HG03064 (cell line): ENCODE measurements around the gene KRTAP2-3.
"Not testable (repeated sequence)": the region's sequence is repeated elsewhere in the genome, so short reads cannot be mapped to it uniquely, and the experiment has no call there.

Source experiments
- ATAC-seq: cut with Tn5 transposase; IDR thresholded peaks from one replicate; pipeline ENCODE4 v1.9.1; 2021; ENCODE audit warnings: low read depth; ENCODE audit not compliant: unreplicated experiment

Gene KRTAP2-3

DNA sequence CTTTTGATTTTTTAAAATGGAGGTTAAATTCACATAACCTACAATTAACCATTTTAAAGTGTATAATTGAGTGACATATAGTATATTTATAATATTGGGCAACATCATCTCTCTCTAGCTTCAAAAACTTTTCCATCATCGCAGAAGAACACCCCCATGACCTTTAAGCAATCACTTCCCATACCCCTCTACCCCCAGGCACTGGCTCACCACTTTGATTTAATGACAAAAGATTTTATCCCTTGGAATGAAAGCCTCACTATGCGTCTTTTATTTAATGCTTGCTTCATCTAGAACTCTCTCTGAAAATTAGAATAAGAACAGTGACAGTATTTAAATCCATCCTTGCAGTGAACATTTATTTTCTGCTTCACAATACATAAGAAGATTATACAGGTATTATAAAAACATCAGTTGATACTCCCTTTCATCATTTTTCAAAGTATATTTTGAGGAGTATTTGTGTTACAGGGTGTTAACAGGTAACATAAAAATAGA lies 22.0 kb downstream of the KRTAP2-3 start:
- no peak for ATAC-seq

DNA sequence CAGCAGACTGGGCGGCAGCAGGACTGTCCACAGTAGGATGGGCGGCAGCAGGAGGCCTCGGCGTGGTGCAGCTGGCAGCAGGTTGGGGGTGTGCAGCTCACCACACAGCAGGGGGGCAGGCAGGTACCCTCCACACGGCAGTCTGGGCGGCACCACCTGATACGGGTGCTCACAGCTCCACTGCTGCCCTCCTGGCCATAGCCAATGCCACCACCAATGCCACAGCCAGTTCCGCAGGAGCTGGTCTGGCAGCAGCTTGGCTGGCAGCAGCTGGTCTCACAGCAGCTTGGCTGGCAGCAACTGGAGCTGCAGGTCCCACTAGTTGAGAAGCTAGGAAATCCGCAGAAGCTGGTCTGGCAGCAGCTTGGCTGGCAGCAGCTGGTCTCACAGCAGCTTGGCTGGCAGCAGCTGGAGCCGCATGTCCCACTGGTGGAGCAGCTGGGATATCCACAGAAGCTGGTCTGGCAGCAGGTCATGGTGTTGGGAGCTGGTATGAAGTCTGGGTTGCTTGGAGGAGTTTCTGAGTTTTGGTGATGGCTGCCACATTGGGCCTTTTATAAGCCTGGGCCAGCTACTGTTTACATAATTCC lies 25.5 kb downstream of the KRTAP2-3 start, which contains the start of gene KRTAP1-3:
TSS of gene KRTAP1-3 (minus strand) at position 529 of the 590 bp plus-strand sequence. CDS start at position 476, 53 bp downstream.
- not testable (repeated sequence) for ATAC-seq

DNA sequence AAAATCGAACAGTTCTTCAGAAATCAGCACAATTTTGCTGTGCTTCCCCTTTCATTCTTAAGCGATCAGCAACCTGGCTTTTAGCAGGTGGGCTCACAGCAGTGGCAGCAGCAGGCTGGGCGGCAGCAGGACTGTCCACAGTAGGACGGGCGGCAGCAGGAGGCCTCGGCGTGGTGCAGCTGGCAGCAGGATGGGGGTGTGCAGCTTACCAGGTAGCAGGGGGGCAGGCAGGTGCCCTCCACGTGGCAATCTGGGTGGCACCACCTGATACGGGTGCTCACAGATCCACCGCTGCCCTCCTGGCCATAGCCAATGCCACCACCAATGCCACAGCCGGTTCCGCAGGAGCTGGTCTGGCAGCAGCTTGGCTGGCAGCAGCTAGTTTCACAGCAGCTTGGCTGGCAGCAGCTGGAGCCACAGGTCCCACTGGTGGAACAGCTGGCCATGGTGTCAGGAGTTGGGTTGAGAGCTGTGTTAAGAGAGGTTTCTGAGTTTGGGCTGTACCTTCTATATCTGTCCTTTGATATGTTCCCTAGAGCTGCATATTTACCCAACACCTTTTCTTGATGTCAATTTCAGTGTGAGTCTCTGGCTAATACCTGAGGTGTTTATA lies 30.2 kb downstream of the KRTAP2-3 start, which contains the start of gene KRTAP1-4:
TSS of gene KRTAP1-4 (minus strand) at position 563 of the 613 bp plus-strand sequence. CDS start at position 446, 117 bp downstream.
- no peak for ATAC-seq

DNA sequence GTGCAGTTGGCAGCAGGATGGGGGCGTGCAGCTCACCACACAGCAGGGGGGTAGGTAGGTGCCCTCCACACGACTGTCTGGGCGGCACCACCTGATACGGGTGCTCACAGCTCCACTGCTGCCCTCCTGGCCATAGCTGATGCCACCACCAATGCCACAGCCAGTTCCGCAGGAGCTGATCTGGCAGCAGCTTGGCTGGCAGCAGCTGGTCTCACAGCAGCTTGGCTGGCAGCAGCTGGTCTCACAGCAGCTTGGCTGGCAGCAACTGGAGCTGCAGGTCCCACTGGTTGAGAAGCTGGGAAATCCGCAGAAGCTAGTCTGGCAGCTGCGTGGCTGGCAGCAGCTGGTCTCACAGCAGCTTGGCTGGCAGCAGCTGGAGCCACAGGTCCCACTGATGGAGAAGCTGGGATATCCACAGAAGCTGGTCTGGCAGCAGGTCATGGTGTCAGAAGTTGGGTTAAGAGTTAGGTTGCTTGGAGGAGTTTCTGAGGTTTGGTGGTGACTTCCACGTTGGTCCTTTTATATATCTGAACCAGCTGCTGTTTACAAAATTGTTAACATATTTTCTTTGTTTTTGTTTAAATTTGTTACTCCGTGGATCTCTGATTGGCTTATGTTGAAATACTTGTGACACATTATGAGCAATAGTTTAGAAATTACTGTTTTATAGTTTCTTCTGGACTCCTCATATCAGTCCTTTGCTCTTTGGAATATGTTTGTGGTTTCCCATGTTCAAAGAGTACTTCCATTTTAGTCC lies 33.0 kb downstream of the KRTAP2-3 start, which contains the start of gene KRTAP1-5:
TSS of gene KRTAP1-5 (minus strand) at position 494 of the 757 bp plus-strand sequence. CDS start at position 441, 53 bp downstream.
- ATAC-seq, result no peak

DNA sequence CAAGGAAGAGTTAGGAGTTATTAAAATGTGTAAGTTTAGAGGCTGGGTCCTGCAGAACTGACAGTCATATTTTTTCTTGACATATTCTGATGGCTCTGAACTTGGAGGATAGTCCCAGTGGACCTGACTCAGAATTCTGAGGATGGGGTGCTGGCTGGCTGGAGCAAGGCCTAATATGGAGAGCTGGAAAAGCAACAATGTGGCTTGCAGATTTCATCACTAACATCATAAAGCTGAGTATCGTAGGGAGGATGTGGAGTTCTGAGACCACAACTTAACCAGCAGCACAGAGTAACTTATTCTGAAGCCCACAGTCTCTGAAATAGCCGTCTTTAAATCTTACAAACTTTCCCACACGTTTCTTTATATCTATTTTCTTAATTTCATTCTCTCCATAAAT lies 35.2 kb downstream of the KRTAP2-3 start:
- ATAC-seq, result no peak

DNA sequence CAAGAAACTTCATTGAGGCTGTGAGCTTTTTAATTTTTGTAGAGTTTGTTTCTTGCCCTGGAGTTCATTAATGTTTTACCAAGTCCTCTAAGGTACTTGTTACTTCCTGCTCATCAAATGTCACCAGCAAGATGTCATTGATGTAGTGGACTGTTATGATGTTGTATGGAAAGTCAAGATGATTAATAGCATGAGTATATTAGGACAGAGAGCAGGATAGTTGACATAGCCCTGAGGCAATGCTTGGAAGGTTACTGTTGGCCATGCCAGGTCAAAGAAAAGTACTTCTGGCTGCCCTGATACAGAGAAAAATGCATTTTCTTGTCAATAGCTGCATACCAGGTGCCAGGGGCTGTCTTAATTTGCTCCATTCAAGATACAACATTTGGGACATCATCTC lies 39.6 kb downstream of the KRTAP2-3 start:
- ATAC-seq, result no peak

DNA sequence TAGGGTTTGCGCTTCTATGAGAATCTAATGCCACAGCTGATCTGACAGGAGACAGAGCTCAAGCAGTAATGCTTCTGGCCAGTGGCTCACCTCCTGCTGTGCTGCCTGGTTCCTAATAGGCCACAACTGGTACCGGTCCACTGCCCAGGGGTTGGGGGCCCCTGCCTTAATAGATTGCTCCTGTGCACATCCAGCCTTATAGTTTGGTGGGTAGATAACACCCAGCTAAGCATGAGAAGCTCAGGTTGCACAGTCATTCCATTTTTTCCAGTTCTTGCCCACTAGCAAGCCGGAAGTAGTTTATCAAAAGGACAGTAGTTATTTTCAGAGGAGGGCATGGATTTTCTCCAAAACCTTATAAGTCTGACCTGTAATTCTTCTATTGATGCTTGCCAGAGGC lies 40.5 kb downstream of the KRTAP2-3 start:
- ATAC-seq, result no peak

DNA sequence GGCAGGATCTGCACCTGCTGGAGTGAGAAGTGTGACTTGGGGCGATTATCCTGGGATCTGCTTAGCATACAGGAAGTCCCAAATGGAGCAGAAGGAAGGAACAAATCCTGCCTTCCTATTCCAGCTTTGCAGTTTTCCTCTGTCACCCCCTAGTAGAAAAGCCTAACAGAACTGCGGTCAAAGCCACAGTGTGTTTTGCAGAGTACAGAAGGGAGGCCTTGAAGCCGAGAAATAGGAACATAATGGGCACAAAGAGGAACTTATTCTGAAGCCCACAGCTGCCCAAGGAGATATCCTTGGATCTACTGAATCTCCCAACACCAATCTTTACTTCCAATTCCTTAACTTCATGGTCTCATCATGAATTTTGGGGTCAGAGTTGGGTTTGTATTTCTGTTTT lies 41.4 kb downstream of the KRTAP2-3 start:
- no peak for ATAC-seq

DNA sequence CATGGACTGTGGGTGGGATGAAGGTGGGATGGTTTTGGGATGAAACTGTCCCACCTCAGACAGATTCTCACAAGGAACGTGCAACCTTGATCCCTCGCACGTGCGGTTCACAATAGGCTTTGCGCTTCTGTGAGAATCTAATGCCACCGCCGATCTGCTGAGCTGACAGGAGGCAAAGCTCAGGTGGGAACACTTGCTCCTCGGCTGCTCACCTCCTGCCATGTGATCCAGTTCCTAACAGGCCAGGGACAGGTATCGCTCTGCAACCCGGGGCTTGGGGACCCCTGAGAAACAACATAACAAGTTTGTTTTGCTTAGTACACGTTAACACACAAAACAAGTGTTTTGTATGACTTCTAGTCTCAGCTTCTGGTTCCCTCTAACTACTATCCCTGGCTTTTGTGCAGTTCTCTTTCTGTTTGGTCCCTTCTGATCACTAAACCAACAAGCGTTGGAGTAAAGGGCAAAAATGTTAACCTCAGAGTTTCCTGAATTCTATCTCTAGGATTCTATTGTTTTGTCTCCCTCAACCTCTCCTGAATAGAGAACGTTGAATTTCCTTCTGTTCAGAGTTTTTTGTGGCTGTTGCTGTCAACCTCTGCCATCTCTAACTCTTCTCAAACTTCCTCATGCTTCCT lies 43.2 kb downstream of the KRTAP2-3 start:
- no peak for ATAC-seq

DNA sequence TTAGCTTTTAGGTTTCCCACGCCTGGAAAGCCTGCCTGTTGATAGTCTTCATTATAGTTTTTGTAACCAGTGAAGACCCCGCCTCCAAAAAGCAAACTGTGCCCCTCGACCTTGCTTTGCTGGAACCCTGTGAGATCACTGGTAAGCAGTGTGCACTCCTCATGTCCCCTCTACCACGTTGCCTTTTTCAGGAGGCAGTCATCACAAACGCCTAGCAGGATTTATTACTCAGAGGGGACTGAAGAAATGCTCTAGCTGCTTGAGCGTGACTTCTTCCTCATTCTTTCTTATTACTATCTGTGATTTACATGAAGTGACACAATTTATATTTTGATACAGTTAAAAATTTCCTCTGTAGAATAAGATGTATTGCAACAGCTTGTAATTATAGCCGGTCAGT lies 44.5 kb downstream of the KRTAP2-3 start:
- ATAC-seq, result no peak

DNA sequence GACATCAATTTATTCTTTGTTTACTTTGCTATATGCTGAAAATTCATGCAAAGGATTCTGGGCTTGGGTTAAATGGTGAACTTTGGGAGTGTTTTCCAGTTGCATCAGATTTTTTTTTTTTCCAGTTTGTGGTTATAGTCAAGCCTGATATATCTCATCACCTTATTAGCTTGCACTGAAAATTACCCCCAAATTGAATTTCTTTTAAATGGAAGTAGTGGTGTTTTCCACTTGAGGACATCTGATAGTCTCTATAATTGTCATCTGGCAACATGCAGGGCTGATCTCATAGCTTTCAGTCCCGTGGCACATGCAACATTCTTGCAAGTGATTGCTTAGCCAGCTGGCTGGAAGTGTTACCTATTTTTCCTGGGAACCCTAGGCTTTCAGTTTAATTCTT lies 46.3 kb downstream of the KRTAP2-3 start:
- no peak for ATAC-seq

DNA sequence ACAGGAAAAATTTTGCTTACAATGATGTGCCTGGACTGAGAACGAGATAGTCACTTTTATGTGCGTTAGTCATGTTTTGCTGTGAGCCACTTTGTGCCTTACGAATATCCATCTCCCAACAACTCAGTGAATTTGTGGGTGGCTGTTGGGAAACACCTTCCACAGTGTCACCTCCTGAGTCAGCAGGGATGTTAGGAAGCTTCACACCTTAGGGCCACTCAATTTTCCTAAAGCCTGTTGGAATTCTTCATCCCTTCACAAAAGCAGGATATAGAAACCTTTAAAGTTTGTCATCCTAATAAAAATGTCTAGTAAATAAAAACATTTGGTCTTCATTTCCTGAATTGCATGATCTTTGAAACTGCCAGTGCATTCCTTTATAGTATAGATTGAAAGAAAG lies 46.7 kb downstream of the KRTAP2-3 start:
- no peak for ATAC-seq

DNA sequence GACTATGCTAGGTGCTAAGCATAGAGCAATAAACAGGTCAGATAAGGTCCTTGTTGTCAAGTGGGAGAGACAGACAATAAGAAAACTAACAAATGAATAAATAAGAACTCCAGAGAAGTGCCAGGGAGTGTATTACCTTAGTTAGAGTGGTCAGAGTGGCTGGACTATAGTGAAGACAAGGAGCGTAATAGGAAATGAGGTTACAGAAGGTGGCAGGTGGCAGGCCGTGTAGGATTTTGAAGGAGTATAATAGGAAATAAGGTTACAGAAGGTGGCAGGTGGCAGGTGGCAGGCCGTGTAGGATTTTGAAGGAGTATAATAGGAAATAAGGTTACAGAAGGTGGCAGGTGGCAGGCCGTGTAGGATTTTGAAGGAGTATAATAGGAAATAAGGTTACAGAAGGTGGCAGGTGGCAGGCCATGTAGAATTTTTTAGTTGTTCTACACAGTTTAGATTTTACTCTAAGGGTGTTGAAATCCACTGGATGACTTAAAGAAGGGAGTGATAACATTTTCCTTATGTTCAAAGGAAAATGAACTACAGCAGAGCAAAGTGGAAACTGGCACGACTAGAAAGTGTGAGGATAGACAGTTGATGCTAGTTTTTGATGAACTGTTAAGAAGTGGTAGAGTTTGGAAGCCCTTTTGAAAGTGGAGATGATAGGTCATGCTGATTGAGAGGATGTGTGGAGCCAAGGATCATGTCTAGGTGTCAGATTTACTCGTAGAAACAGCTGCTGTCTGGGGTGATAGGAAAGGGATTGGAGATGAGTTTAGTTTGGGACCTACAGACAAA lies 47.4 kb downstream of the KRTAP2-3 start:
- no peak for ATAC-seq

DNA sequence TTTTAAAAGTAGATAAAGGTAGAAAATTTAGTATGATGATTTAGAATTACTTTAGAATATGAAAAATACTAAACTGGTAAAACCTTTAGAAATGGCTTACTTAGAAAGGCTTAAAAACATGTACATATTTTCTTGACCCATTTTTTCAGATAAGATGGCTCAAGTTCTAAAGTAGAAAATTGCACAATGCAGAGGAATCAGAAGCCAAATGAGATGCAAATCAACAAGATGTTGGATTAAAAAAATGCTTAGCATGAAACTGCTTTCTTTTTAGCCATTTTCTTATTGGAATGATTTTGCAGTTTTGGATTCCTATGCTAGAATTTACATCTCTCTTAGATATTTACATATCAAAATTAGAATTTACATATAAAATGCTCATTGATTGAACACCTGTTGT lies 49.5 kb downstream of the KRTAP2-3 start:
- no peak for ATAC-seq

DNA sequence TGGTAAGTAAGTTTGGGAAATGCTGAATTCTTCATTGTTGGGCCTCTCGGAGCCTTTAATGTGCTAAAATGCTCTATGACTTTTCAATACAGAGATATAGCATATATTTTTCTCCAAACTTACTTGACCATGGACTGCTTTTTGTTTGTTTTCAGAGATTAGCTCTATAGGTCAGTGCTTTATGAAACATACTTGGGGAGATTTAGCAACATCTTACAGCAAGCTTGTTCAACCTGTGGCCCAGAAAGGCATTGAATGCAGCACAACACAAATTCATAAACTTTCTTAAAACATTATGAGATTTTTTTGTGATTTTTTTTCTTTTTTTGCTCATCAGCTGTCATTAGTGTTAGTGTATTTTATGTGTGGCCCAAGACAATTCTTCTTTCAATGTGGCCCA lies 50.0 kb downstream of the KRTAP2-3 start:
- ATAC-seq, result no peak

DNA sequence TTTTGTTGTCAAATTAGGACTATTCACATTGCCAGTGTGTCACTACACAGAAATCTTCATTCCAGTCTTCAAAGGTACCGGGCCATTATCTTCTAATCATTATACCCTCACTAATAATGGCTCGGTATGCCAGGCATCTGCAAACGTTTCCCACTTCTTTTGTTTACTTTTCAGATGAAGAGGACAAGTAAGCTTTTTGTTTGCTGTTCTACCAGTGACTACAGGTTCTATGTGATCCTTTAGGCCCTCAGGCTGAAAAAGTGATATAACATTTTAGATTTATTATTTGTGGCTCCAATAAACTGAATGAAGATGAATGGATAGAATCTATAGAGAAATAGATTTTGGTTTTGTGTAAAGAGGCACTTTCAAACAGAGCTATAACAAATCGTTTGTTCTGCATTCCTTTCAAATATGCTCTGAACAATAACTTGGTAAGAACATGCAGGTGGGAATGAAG lies 50.6 kb downstream of the KRTAP2-3 start:
- no peak for ATAC-seq
